Fibroblast of lung (primary cell): Measurements from ENCODE around the gene NCKIPSD. TPM values are rescaled to one million over a fixed set of nuclear protein-coding genes. Genes with fewer than 3 reads are reported as not detected.

Experiments used
- DNase-seq, 2 donors: peaks; one replicate each; pipeline versions ENCODE4 v3.0.0 to v3.0.0-alpha.2; 2010; ENCODE audit warnings: low read depth in 2 of 2
- H2AFZ ChIP-seq: 2 replicates; pipeline ENCODE4 v1.5.1; 2012; ENCODE audit warnings: low read length, control low read depth, inconsistent platforms
- H3K27ac ChIP-seq: 2 replicates; pipeline ENCODE4 v1.5.1; 2011; ENCODE audit warnings: low read length, control low read depth; ENCODE audit not compliant: insufficient read depth
- H3K27me3 ChIP-seq: 2 replicates; pipeline ENCODE4 v1.5.1; 2011; ENCODE audit warnings: mild to moderate bottlenecking, low read length; ENCODE audit not compliant: control insufficient read depth, insufficient read depth
- H3K36me3 ChIP-seq: 2 replicates; pipeline ENCODE4 v1.5.1; 2011; ENCODE audit warnings: low read length; ENCODE audit not compliant: control insufficient read depth, insufficient read depth
- H3K4me1 ChIP-seq: 2 replicates; pipeline ENCODE4 v1.5.1; 2011; ENCODE audit warnings: low read length; ENCODE audit not compliant: control insufficient read depth, insufficient read depth; ENCODE audit errors: extremely low read depth
- H3K4me2 ChIP-seq: 2 replicates; pipeline ENCODE4 v1.5.1; 2011; ENCODE audit warnings: low read length, control low read depth; ENCODE audit not compliant: insufficient read depth; ENCODE audit errors: extremely low read depth
- H3K4me3 ChIP-seq, 4 experiments: fragments of 200-600 bp in 1 of 4; sonication (generic) in 1 of 4; replicated peaks in 1 of 4; 2 replicates each; pipeline ENCODE4 v1.5.1; 2011 to 2016; ENCODE audit warnings: low read length in 4 of 4, low read depth in 3 of 4, mild to moderate bottlenecking in 3 of 4, control low read depth in 2 of 4, inconsistent platforms in 1 of 4, mixed read lengths in 1 of 4; ENCODE audit not compliant: insufficient read depth in 1 of 4; ENCODE audit errors: control extremely low read depth in 1 of 4
- H3K79me2 ChIP-seq: 2 replicates; pipeline ENCODE4 v1.5.1; 2012; ENCODE audit warnings: mild to moderate bottlenecking, low read length, inconsistent platforms; ENCODE audit not compliant: control insufficient read depth, insufficient read depth
- H3K9ac ChIP-seq: 2 replicates; pipeline ENCODE4 v1.5.1; 2011; ENCODE audit warnings: mild to moderate bottlenecking, low read length, control low read depth; ENCODE audit not compliant: insufficient read depth
- H3K9me3 ChIP-seq: 2 replicates; pipeline ENCODE4 v1.5.1; 2012; ENCODE audit warnings: low read depth, low read length; ENCODE audit not compliant: control insufficient read depth, insufficient read depth
- H4K20me1 ChIP-seq: 2 replicates; pipeline ENCODE4 v1.5.1; 2011; ENCODE audit warnings: low read length; ENCODE audit not compliant: control insufficient read depth, insufficient read depth; ENCODE audit errors: extremely low read depth
- CTCF ChIP-seq, 2 donors: IDR thresholded peaks in 1 of 2; conservative IDR thresholded peaks in 1 of 2; 1 replicate in 1 of 2; 2 replicates in 1 of 2; pipeline ENCODE4 v1.5.1; 2011 to 2012; ENCODE audit warnings: low read length in 2 of 2, control low read depth in 1 of 2, inconsistent platforms in 1 of 2, low read depth in 1 of 2, mild to moderate bottlenecking in 1 of 2
- EZH2 ChIP-seq: IDR thresholded peaks from 2 replicates; pipeline ENCODE4 v1.5.1; 2012; ENCODE audit warnings: low read length, control low read depth, mild to moderate bottlenecking; ENCODE audit errors: missing control alignments
- polyA plus RNA-seq, 2 donors: library from polyadenylated mRNA; depleted of rRNA in 1 of 2; stranded (reverse) in 1 of 2; unstranded in 1 of 2; fragments of >200 nt; gene quantifications; 2 replicates each; pipeline ENCODE4 v1.2.1, GENCODE V29; 2011 to 2012; ENCODE audit warnings: missing spikeins in 1 of 2
- total RNA-seq: library from RNA; depleted of rRNA; stranded (reverse); fragments of >200 nt; gene quantifications from 2 replicates; pipeline ENCODE4 v1.2.1, GENCODE V29; 2014

The NCKIPSD gene
- total and polyA plus RNA-seq, 2 donors (not counting 1 experiment from before 2014, with no cell fraction given), result 14.6 to 23.3 TPM

GRCh38 chr3:48650723-48651122 lies 35.0 kb downstream of the NCKIPSD start:
- Histone ChIP-seq H4K20me1 (no peaks in the 10 kb centered on the region), H3K9me3 (no peaks in the 10 kb centered on the region), H3K36me3 (no peaks in the 10 kb centered on the region), H3K27me3 (no peaks in the 10 kb centered on the region), H2AFZ (no peak overlapping the region), H3K4me2 (no peak overlapping the region), H3K9ac (no peak overlapping the region), H3K4me3 (no peak overlapping the region), H3K79me2 (no peaks in the 10 kb centered on the region), H3K4me1 (no peaks in the 10 kb centered on the region), H3K27ac (no peak overlapping the region)
- DNase-seq, result no peak
- no peak for TF ChIP-seq CTCF (conservative IDR thresholded peaks at IDR 0.05 in 1 of 2, IDR thresholded peaks at IDR 0.05 in 1 of 2; ENCODE audit: low read depth in 1 of 2, low read length in 2 of 2)
- TF ChIP-seq EZH2, result no peak

GRCh38 chr3:48648188-48648850 lies 37.4 kb downstream of the NCKIPSD start:
- TF ChIP-seq CTCF (conservative IDR thresholded peaks at IDR 0.05 in 1 of 2, IDR thresholded peaks at IDR 0.05 in 1 of 2; ENCODE audit: low read depth in 1 of 2, low read length in 2 of 2) (no peak), EZH2 (no peak)
- Histone ChIP-seq H4K20me1 (no peaks in the 10 kb centered on the region), H2AFZ (no peak overlapping the region), H3K4me3 (no peak overlapping the region), H3K4me1 (no peaks in the 10 kb centered on the region), H3K27me3 (no peaks in the 10 kb centered on the region), H3K36me3 (no peaks in the 10 kb centered on the region), H3K27ac (no peak overlapping the region), H3K79me2 (no peaks in the 10 kb centered on the region), H3K4me2 (no peak overlapping the region), H3K9me3 (no peaks in the 10 kb centered on the region), H3K9ac (no peak overlapping the region)
- no peak for DNase-seq

- Histone ChIP-seq H3K27me3 (no peaks in the 10 kb centered on the region), H3K79me2 (no peaks in the 10 kb centered on the region), H3K36me3 (no peaks in the 10 kb centered on the region), H2AFZ (no peak overlapping the region), H3K9me3 (no peaks in the 10 kb centered on the region), H3K27ac (no peak overlapping the region), H3K4me3 (no peak overlapping the region), H3K4me1 (no peaks in the 10 kb centered on the region), H3K4me2 (no peak overlapping the region), H4K20me1 (no peaks in the 10 kb centered on the region), H3K9ac (no peak overlapping the region)
- no peak for DNase-seq
- no peak for TF ChIP-seq CTCF (conservative IDR thresholded peaks at IDR 0.05 in 1 of 2, IDR thresholded peaks at IDR 0.05 in 1 of 2; ENCODE audit: low read depth in 1 of 2, low read length in 2 of 2)
- TF ChIP-seq EZH2, result no peak
These were observed 38.0 kb downstream of the NCKIPSD start for GRCh38 chr3:48647714-48648113.
